Measurements from ENCODE around the gene IL3RA.

Gene IL3RA

GRCh38 chrX:1378306-1378759 lies 41.7 kb downstream of the IL3RA start:
- peaks cover 0 to 3% of the 10 kb centered on the region in 2 experiments for H3K4me1 ChIP-seq (ENCODE audit: control insufficient read depth in 1 of 2, insufficient read depth in 2 of 2, low read length in 2 of 2)
- no peaks in the 10 kb centered on the region for H3K27me3 ChIP-seq (ENCODE audit: insufficient read depth, low read length)
- H2AFZ ChIP-seq (ENCODE audit: insufficient read depth, low read length, poor library complexity): no peak overlapping the region
- DNase-seq: no peak
- H3K79me1 ChIP-seq (ENCODE audit: low read length): no peaks in the 10 kb centered on the region
- no peak overlapping the region for H3K4me2 ChIP-seq (ENCODE audit: low read length)
- H3K4me3 ChIP-seq (ENCODE audit: low read depth, low read length): no peak overlapping the region
- H2AK5ac ChIP-seq (ENCODE audit: low read length): no peak overlapping the region
- no peak overlapping the region for H4K12ac ChIP-seq (ENCODE audit: low read depth, low read length)
- H2BK5ac ChIP-seq (ENCODE audit: low read depth, low read length, poor library complexity): no peak overlapping the region
- no CpG with 5 or more reads among the region's 24 CpGs for WGBS (ENCODE audit: extremely low coverage, insufficient coverage, insufficient read length)
- no peak overlapping the region for H2BK120ac ChIP-seq (ENCODE audit: insufficient read depth, low read length, poor library complexity)
- no peak overlapping the region for H2BK12ac ChIP-seq (ENCODE audit: low read length)
- peaks cover 0 to 6% of the 10 kb centered on the region in 2 experiments for H3K36me3 ChIP-seq (ENCODE audit: control insufficient read depth in 1 of 2, insufficient read depth in 2 of 2, low read length in 2 of 2)
- H4K91ac ChIP-seq (ENCODE audit: low read depth, low read length): no peak overlapping the region
- H3K23ac ChIP-seq (ENCODE audit: low read length): no peak overlapping the region
- no peaks in the 10 kb centered on the region for H3K9me3 ChIP-seq (ENCODE audit: insufficient read depth, low read depth, low read length)
- no peak overlapping the region for H3K27ac ChIP-seq (ENCODE audit: low read depth, low read length)
- no peak overlapping the region for H3K18ac ChIP-seq (ENCODE audit: low read length)
- H3K9ac ChIP-seq (ENCODE audit: low read length): no peak overlapping the region
- H3K14ac ChIP-seq (ENCODE audit: low read length): no peak overlapping the region
- H3K79me2 ChIP-seq (ENCODE audit: control insufficient read depth, insufficient read depth, low read length, poor library complexity): no peaks in the 10 kb centered on the region
- no peak overlapping the region for H3K4ac ChIP-seq (ENCODE audit: low read depth, low read length)
- no peak overlapping the region for H4K8ac ChIP-seq (ENCODE audit: low read depth, low read length)

DNA sequence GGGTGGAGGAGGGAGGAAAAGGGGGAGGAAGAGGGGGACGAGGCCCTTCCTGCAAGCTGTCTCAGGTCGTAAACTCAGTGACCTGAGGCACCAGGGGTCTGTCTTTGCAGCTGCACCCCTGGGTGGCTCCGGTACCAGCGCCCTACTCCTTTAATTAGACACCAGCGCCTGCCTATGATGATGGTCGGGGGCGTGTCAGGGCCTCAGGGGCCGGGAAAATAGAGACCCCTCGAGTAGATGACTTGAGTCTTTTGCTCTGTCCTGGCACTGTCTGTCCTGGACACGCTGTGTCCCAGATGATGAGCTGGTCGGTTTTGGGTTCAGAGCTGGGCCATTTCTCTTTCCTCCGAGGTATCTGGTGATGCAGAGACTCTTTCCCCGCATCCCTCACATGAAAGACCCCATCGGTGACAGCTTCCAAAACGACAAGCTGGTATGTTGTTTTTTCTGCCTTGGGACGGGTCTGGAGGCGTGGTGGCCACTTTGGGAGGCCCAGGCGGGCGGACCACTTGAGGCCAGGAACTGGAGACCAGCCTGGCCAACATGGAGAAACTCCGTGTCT lies 44.2 kb downstream of the IL3RA start:
- Histone ChIP-seq H3K4me2 (ENCODE audit: low read length) (no peak overlapping the region), H2BK12ac (ENCODE audit: low read length) (no peak overlapping the region), H2BK5ac (ENCODE audit: low read depth, low read length, poor library complexity) (no peak overlapping the region), H3K27me3 (ENCODE audit: insufficient read depth, low read length) (no peaks in the 10 kb centered on the region), H3K27ac (ENCODE audit: low read depth, low read length) (no peak overlapping the region), H2AFZ (ENCODE audit: insufficient read depth, low read length, poor library complexity) (no peak overlapping the region), H4K12ac (ENCODE audit: low read depth, low read length) (no peak overlapping the region), H3K14ac (ENCODE audit: low read length) (no peak overlapping the region), H3K4me1 (ENCODE audit: control insufficient read depth in 1 of 2, insufficient read depth in 2 of 2, low read length in 2 of 2) (peaks cover 0 to 3% of the 10 kb centered on the region in 2 experiments), H3K4me3 (ENCODE audit: low read depth, low read length) (no peak overlapping the region), H3K36me3 (ENCODE audit: control insufficient read depth in 1 of 2, insufficient read depth in 2 of 2, low read length in 2 of 2) (peaks cover 16 to 18% of the 10 kb centered on the region in 2 experiments), H3K9ac (ENCODE audit: low read length) (no peak overlapping the region), H2BK120ac (ENCODE audit: insufficient read depth, low read length, poor library complexity) (no peak overlapping the region), H4K91ac (ENCODE audit: low read depth, low read length) (no peak overlapping the region), H3K79me2 (ENCODE audit: control insufficient read depth, insufficient read depth, low read length, poor library complexity) (no peaks in the 10 kb centered on the region), H3K4ac (ENCODE audit: low read depth, low read length) (no peak overlapping the region), H2AK5ac (ENCODE audit: low read length) (no peak overlapping the region), H3K18ac (ENCODE audit: low read length) (no peak overlapping the region), H4K8ac (ENCODE audit: low read depth, low read length) (no peak overlapping the region), H3K9me3 (ENCODE audit: insufficient read depth, low read depth, low read length) (no peaks in the 10 kb centered on the region), H3K79me1 (ENCODE audit: low read length) (no peaks in the 10 kb centered on the region), H3K23ac (ENCODE audit: low read length) (no peak overlapping the region)
- WGBS (ENCODE audit: extremely low coverage, insufficient coverage, insufficient read length): no CpG with 5 or more reads among the region's 20 CpGs
- DNase-seq: no peak

GRCh38 chrX:1384658-1385252 lies 48.2 kb downstream of the IL3RA start:
- Histone ChIP-seq H4K91ac (ENCODE audit: low read depth, low read length) (no peak overlapping the region), H3K79me1 (ENCODE audit: low read length) (no peaks in the 10 kb centered on the region), H3K27me3 (ENCODE audit: insufficient read depth, low read length) (no peaks in the 10 kb centered on the region), H3K14ac (ENCODE audit: low read length) (no peak overlapping the region), H3K4me3 (ENCODE audit: low read depth, low read length) (no peak overlapping the region), H3K9ac (ENCODE audit: low read length) (no peak overlapping the region), H3K36me3 (ENCODE audit: control insufficient read depth in 1 of 2, insufficient read depth in 2 of 2, low read length in 2 of 2) (peaks cover 56 to 58% of the 10 kb centered on the region in 2 experiments), H4K12ac (ENCODE audit: low read depth, low read length) (no peak overlapping the region), H2BK12ac (ENCODE audit: low read length) (no peak overlapping the region), H3K9me3 (ENCODE audit: insufficient read depth, low read depth, low read length) (peaks cover 2% of the 10 kb centered on the region), H3K4me2 (ENCODE audit: low read length) (no peak overlapping the region), H3K4me1 (ENCODE audit: control insufficient read depth in 1 of 2, insufficient read depth in 2 of 2, low read length in 2 of 2) (peaks cover 0 to 3% of the 10 kb centered on the region in 2 experiments), H2AK5ac (ENCODE audit: low read length) (no peak overlapping the region), H3K79me2 (ENCODE audit: control insufficient read depth, insufficient read depth, low read length, poor library complexity) (peaks cover 2% of the 10 kb centered on the region), H3K4ac (ENCODE audit: low read depth, low read length) (no peak overlapping the region), H2BK5ac (ENCODE audit: low read depth, low read length, poor library complexity) (no peak overlapping the region), H3K27ac (ENCODE audit: low read depth, low read length) (no peak overlapping the region), H2BK120ac (ENCODE audit: insufficient read depth, low read length, poor library complexity) (no peak overlapping the region), H3K18ac (ENCODE audit: low read length) (no peak overlapping the region), H2AFZ (ENCODE audit: insufficient read depth, low read length, poor library complexity) (no peak overlapping the region), H3K23ac (ENCODE audit: low read length) (no peak overlapping the region), H4K8ac (ENCODE audit: low read depth, low read length) (no peak overlapping the region)
- WGBS (ENCODE audit: extremely low coverage, insufficient coverage, insufficient read length): no CpG with 5 or more reads among the region's 18 CpGs
- peak in 1 of 2 donors; percentile 30 for DNase-seq

- no peak overlapping the region for H3K18ac ChIP-seq (ENCODE audit: low read length)
- H3K36me3 ChIP-seq (ENCODE audit: control insufficient read depth in 1 of 2, insufficient read depth in 2 of 2, low read length in 2 of 2): peaks cover 63 to 66% of the 10 kb centered on the region in 2 experiments
- no peak overlapping the region for H2BK120ac ChIP-seq (ENCODE audit: insufficient read depth, low read length, poor library complexity)
- no peak overlapping the region for H3K9ac ChIP-seq (ENCODE audit: low read length)
- no peak overlapping the region for H2AFZ ChIP-seq (ENCODE audit: insufficient read depth, low read length, poor library complexity)
- H3K27me3 ChIP-seq (ENCODE audit: insufficient read depth, low read length): no peaks in the 10 kb centered on the region
- H3K27ac ChIP-seq (ENCODE audit: low read depth, low read length): no peak overlapping the region
- peaks cover 0 to 4% of the 10 kb centered on the region in 2 experiments for H3K4me1 ChIP-seq (ENCODE audit: control insufficient read depth in 1 of 2, insufficient read depth in 2 of 2, low read length in 2 of 2)
- H3K79me1 ChIP-seq (ENCODE audit: low read length): no peaks in the 10 kb centered on the region
- no peak overlapping the region for H3K23ac ChIP-seq (ENCODE audit: low read length)
- peaks cover 2% of the 10 kb centered on the region for H3K9me3 ChIP-seq (ENCODE audit: insufficient read depth, low read depth, low read length)
- no peak overlapping the region for H2BK5ac ChIP-seq (ENCODE audit: low read depth, low read length, poor library complexity)
- H3K4me2 ChIP-seq (ENCODE audit: low read length): no peak overlapping the region
- H2AK5ac ChIP-seq (ENCODE audit: low read length): no peak overlapping the region
- no peak overlapping the region for H3K14ac ChIP-seq (ENCODE audit: low read length)
- H3K4me3 ChIP-seq (ENCODE audit: low read depth, low read length): no peak overlapping the region
- no peak overlapping the region for H4K8ac ChIP-seq (ENCODE audit: low read depth, low read length)
- H2BK12ac ChIP-seq (ENCODE audit: low read length): no peak overlapping the region
- no peak for DNase-seq
- H3K79me2 ChIP-seq (ENCODE audit: control insufficient read depth, insufficient read depth, low read length, poor library complexity): peaks cover 4% of the 10 kb centered on the region
- no peak overlapping the region for H4K12ac ChIP-seq (ENCODE audit: low read depth, low read length)
- H3K4ac ChIP-seq (ENCODE audit: low read depth, low read length): no peak overlapping the region
- no CpG with 5 or more reads among the region's 36 CpGs for WGBS (ENCODE audit: extremely low coverage, insufficient coverage, insufficient read length)
- no peak overlapping the region for H4K91ac ChIP-seq (ENCODE audit: low read depth, low read length)
Observed at GRCh38 chrX:1385253-1386223, 49.0 kb downstream of the IL3RA start.
